ENCODE results near the gene HTT. TPM values are rescaled to one million over a fixed set of nuclear protein-coding genes. Genes with fewer than 3 reads are reported as not detected.
A peak's percentile ranks its signal among the peaks of the same experiment; 100 is the strongest.

HTT gene
- total and polyA plus RNA-seq, 2 of the 8 experiments (the other 6 are each of a cell fraction or from before 2014, with no cell fraction given), result 24.0 to 71.0 TPM

- peak; percentile 23 to 39; a peak in 3 of 4 replicates for TF ChIP-seq RAD21 (IDR thresholded peaks at IDR 0.05 in 1 of 2, conservative IDR thresholded peaks at IDR 0.05 in 1 of 2; ENCODE audit: low read depth in 2 of 2, low read length in 2 of 2)
- peak; percentile 2 to 9 (median 5); a peak in 3 of 4 replicates for TF ChIP-seq CTCF (IDR thresholded peaks at IDR 0.05; ENCODE audit: control extremely low read depth in 1 of 3, insufficient read depth in 1 of 3, low read depth in 1 of 3, low read length in 3 of 3)
- no peak for TF ChIP-seq JUN (IDR thresholded peaks at IDR 0.05; ENCODE audit: low read depth, low read length)
Observed at GRCh38 chr4:3184725-3185124, 110.2 kb downstream of the HTT start.

More at GRCh38 chr4:3184725-3185124, 110.2 kb downstream of the HTT start:
- no peaks in the 10 kb centered on the region for H3K27me3 ChIP-seq (replicated peaks in 1 of 4; ENCODE audit: control insufficient read depth in 3 of 4, extremely low read depth in 1 of 4, insufficient read depth in 3 of 4, low read length in 3 of 4)
- FAIRE-seq (no peak), DNase-seq (ENCODE audit: low read depth in 1 of 2, low spot score in 2 of 2) (no peak)
- H3K9ac ChIP-seq (replicated peaks in 1 of 4; ENCODE audit: extremely low read depth in 1 of 4, low read depth in 3 of 4, low read length in 3 of 4), result no peak overlapping the region
- no peak overlapping the region for H2BK15ac ChIP-seq (ENCODE audit: low read length)
- H4K8ac ChIP-seq (ENCODE audit: extremely low read depth, insufficient read depth, low read length), result no peak overlapping the region; the same call in 1 of the 2 replicates
- H3K56ac ChIP-seq (replicated peaks; ENCODE audit: insufficient read length, low read depth, low read length), result no peak overlapping the region
- no peak overlapping the region for H2BK12ac ChIP-seq (ENCODE audit: low read depth, low read length)
- POLR2A ChIA-PET (ENCODE audit: partially characterized antibody), result no interaction called here
- H2AFZ ChIP-seq (ENCODE audit: low read length), result no peak overlapping the region
- H2BK5ac ChIP-seq (ENCODE audit: low read depth, low read length), result no peak overlapping the region
- H3K27ac ChIP-seq (ENCODE audit: low read depth, low read length), result no peak overlapping the region
- no peak overlapping the region for H3K23ac ChIP-seq (ENCODE audit: insufficient read length)
- no peak overlapping the region for H3K18ac ChIP-seq (ENCODE audit: extremely low read depth, low read length)
- no peak overlapping the region for H4K91ac ChIP-seq (replicated peaks; ENCODE audit: insufficient read length, low read length)
- no peak overlapping the region for H4K5ac ChIP-seq (ENCODE audit: insufficient read length, low read depth, low read length)
- CTCF ChIA-PET (ENCODE audit: partially characterized antibody), result interaction anchor here (0.9 to 1.4 kb wide), 2 partner anchors 34 to 77 kb away, joined by 3 read pairs; no protein-coding TSS in a partner anchor
- WGBS, 2 experiments (ENCODE audit: extremely low coverage in 1 of 2, insufficient coverage in 1 of 2, insufficient read length in 1 of 2, insufficient replicate concordance in 2 of 2, low coverage in 1 of 2, low lambda C conversion rate in 2 of 2, missing lambda C conversion rate in 1 of 2), result 96% methylated on average over 4 of the region's 4 CpGs; no CpG with 5 or more reads in 1 of the 2 experiments
- H3K9me3 ChIP-seq (ENCODE audit: insufficient read depth in 2 of 2, low read depth in 1 of 2, low read length in 1 of 2), result no peaks in the 10 kb centered on the region
- no peaks in the 10 kb centered on the region for H3K79me2 ChIP-seq (ENCODE audit: control insufficient read depth in 1 of 2, insufficient read depth in 2 of 2, low read length in 2 of 2)
- no peak overlapping the region for H3K4me2 ChIP-seq (ENCODE audit: insufficient read depth in 1 of 2, low read depth in 2 of 2, low read length in 2 of 2)
- H3K14ac ChIP-seq (ENCODE audit: insufficient read length), result no peak overlapping the region
- no peak overlapping the region for H2BK20ac ChIP-seq (ENCODE audit: low read length)
- H2AK5ac ChIP-seq (ENCODE audit: low read depth, low read length), result no peak overlapping the region
- no peaks in the 10 kb centered on the region; the same call in 1 of the 2 replicates for H3K79me1 ChIP-seq (ENCODE audit: low read depth, low read length)
- no peak overlapping the region for H3K4ac ChIP-seq (replicated peaks; ENCODE audit: insufficient read length, low read depth, low read length)
- no peaks in the 10 kb centered on the region; the same call in none of the 2 replicates for H3K23me2 ChIP-seq (ENCODE audit: low read depth, low read length)
- H3K4me1 ChIP-seq (replicated peaks in 1 of 4; ENCODE audit: control insufficient read depth in 3 of 4, insufficient read depth in 4 of 4, low read length in 3 of 4), result no peaks in the 10 kb centered on the region
- no peak overlapping the region for H2BK120ac ChIP-seq (replicated peaks; ENCODE audit: low read depth, low read length)
- H4K20me1 ChIP-seq (replicated peaks in 1 of 2; ENCODE audit: control insufficient read depth in 1 of 2, insufficient read depth in 2 of 2, low read length in 2 of 2), result peaks cover 2% of the 10 kb centered on the region in 2 experiments
- H3K4me3 ChIP-seq (ENCODE audit: extremely low read depth in 1 of 4, insufficient read depth in 2 of 4, low read depth in 3 of 4, low read length in 4 of 4), result no peak overlapping the region
- H3K36me3 ChIP-seq (ENCODE audit: control insufficient read depth in 2 of 4, insufficient read depth in 4 of 4, low read length in 3 of 4), result peaks cover 21 to 52% (median 41%) of the 10 kb centered on the region in 4 experiments
